HUES6 (cell line): ENCODE measurements around the gene TMEM132D.
A peak's percentile ranks its signal among the peaks of the same experiment; 100 is the strongest.

ENCODE experiments used
- H3K27ac ChIP-seq: 2 replicates; pipeline ENCODE4 v1.7.0; 2013; ENCODE audit warnings: low read depth, mild to moderate bottlenecking, low read length, inconsistent platforms
- H3K27me3 ChIP-seq: 2 replicates; pipeline ENCODE4 v1.6.1; 2013; ENCODE audit warnings: low read length; ENCODE audit not compliant: control insufficient read depth, insufficient read depth
- H3K36me3 ChIP-seq: 2 replicates; pipeline ENCODE4 v1.6.1; 2013; ENCODE audit warnings: low read length; ENCODE audit not compliant: control insufficient read depth, insufficient read depth
- H3K4me1 ChIP-seq: 2 replicates; pipeline ENCODE4 v1.6.1; 2013; ENCODE audit warnings: low read length; ENCODE audit not compliant: control insufficient read depth, insufficient read depth
- H3K4me3 ChIP-seq: 2 replicates; pipeline ENCODE4 v1.5.1; 2013; ENCODE audit warnings: low read depth, low read length
- H3K9ac ChIP-seq: one replicate; pipeline ENCODE4 v1.6.1; 2013; ENCODE audit warnings: mild to moderate bottlenecking, low read length
- H3K9me3 ChIP-seq: 2 replicates; pipeline ENCODE4 v1.6.1; 2013; ENCODE audit warnings: low read depth, low read length; ENCODE audit not compliant: control insufficient read depth, insufficient read depth

The TMEM132D gene

GRCh38 chr12:129776977-129777667 is 126.7 kb downstream of the TMEM132D start:
- H3K36me3 ChIP-seq: no peaks in the 10 kb centered on the region
- no peaks in the 10 kb centered on the region for H3K27me3 ChIP-seq
- no peak overlapping the region for H3K9ac ChIP-seq
- no peak overlapping the region for H3K4me3 ChIP-seq
- no peak overlapping the region for H3K27ac ChIP-seq
- H3K4me1 ChIP-seq: peaks cover 30% of the 10 kb centered on the region
- no peaks in the 10 kb centered on the region for H3K9me3 ChIP-seq

GRCh38 chr12:129772501-129773493 is 131.0 kb downstream of the TMEM132D start:
- Histone ChIP-seq H3K27me3 (no peaks in the 10 kb centered on the region), H3K4me1 (peaks cover 43% of the 10 kb centered on the region), H3K27ac (peak overlapping the region; percentile 94), H3K9me3 (peaks cover 2% of the 10 kb centered on the region; the same call in 1 of the 2 replicates), H3K4me3 (0 out of 2 replicates have a peak overlapping the region, but pooled peaks have one; percentile 37), H3K9ac (peak overlapping the region; percentile 70), H3K36me3 (no peaks in the 10 kb centered on the region)

GRCh38 chr12:129771238-129771637 is 132.6 kb downstream of the TMEM132D start:
- Histone ChIP-seq H3K27ac (peak overlapping the region; percentile 94), H3K27me3 (no peaks in the 10 kb centered on the region), H3K36me3 (no peaks in the 10 kb centered on the region), H3K9me3 (peaks cover 16% of the 10 kb centered on the region), H3K4me1 (peaks cover 34% of the 10 kb centered on the region), H3K4me3 (peak overlapping the region; percentile 37), H3K9ac (peak overlapping the region; percentile 63)

- H3K27ac ChIP-seq: no peak overlapping the region
- peaks cover 5% of the 10 kb centered on the region; the same call in 1 of the 2 replicates for H3K36me3 ChIP-seq
Observed at GRCh38 chr12:129765719-129766118, 138.1 kb downstream of the TMEM132D start.

GRCh38 chr12:129762436-129762835 is 141.4 kb downstream of the TMEM132D start:
- Histone ChIP-seq H3K36me3 (peaks cover 5% of the 10 kb centered on the region; the same call in 1 of the 2 replicates), H3K27ac (no peak overlapping the region), H3K9ac (no peak overlapping the region), H3K4me3 (no peak overlapping the region), H3K9me3 (peaks cover 26% of the 10 kb centered on the region), H3K27me3 (no peaks in the 10 kb centered on the region), H3K4me1 (no peaks in the 10 kb centered on the region)

More at GRCh38 chr12:129765719-129766118, 138.1 kb downstream of the TMEM132D start:
- Histone ChIP-seq H3K9me3 (peaks cover 30% of the 10 kb centered on the region), H3K4me3 (no peak overlapping the region), H3K4me1 (peaks cover 5% of the 10 kb centered on the region), H3K27me3 (no peaks in the 10 kb centered on the region), H3K9ac (no peak overlapping the region)

- no peaks in the 10 kb centered on the region for H3K9me3 ChIP-seq
- H3K4me3 ChIP-seq: no peak overlapping the region
- H3K27me3 ChIP-seq: no peaks in the 10 kb centered on the region
- no peak overlapping the region for H3K27ac ChIP-seq
- no peak overlapping the region for H3K9ac ChIP-seq
- no peaks in the 10 kb centered on the region for H3K4me1 ChIP-seq
- H3K36me3 ChIP-seq: no peaks in the 10 kb centered on the region
Observed at GRCh38 chr12:129753586-129753985, 150.2 kb downstream of the TMEM132D start.

GRCh38 chr12:129750421-129750820 is 153.4 kb downstream of the TMEM132D start:
- H3K4me3 ChIP-seq: no peak overlapping the region
- no peaks in the 10 kb centered on the region for H3K27me3 ChIP-seq
- H3K27ac ChIP-seq: no peak overlapping the region
- H3K9ac ChIP-seq: no peak overlapping the region
- no peaks in the 10 kb centered on the region for H3K36me3 ChIP-seq
- no peaks in the 10 kb centered on the region for H3K9me3 ChIP-seq
- no peaks in the 10 kb centered on the region for H3K4me1 ChIP-seq

GRCh38 chr12:129746318-129746717 is 157.5 kb downstream of the TMEM132D start:
- Histone ChIP-seq H3K9me3 (peaks cover 15% of the 10 kb centered on the region), H3K27ac (no peak overlapping the region), H3K9ac (no peak overlapping the region), H3K4me1 (no peaks in the 10 kb centered on the region), H3K4me3 (no peak overlapping the region), H3K36me3 (no peaks in the 10 kb centered on the region), H3K27me3 (no peaks in the 10 kb centered on the region)

- Histone ChIP-seq H3K9ac (no peak overlapping the region), H3K4me1 (peaks cover 6% of the 10 kb centered on the region; the same call in 1 of the 2 replicates), H3K4me3 (no peak overlapping the region), H3K27ac (no peak overlapping the region), H3K36me3 (no peaks in the 10 kb centered on the region), H3K27me3 (no peaks in the 10 kb centered on the region), H3K9me3 (peaks cover 9% of the 10 kb centered on the region; the same call in 1 of the 2 replicates)
Observed at GRCh38 chr12:129729170-129729569, 174.7 kb downstream of the TMEM132D start.

- Histone ChIP-seq H3K9me3 (peaks cover 3% of the 10 kb centered on the region; the same call in 1 of the 2 replicates), H3K27me3 (no peaks in the 10 kb centered on the region), H3K36me3 (no peaks in the 10 kb centered on the region), H3K27ac (no peak overlapping the region), H3K4me1 (peaks cover 2% of the 10 kb centered on the region; the same call in 1 of the 2 replicates), H3K4me3 (no peak overlapping the region), H3K9ac (no peak overlapping the region)
Observed at GRCh38 chr12:129727100-129727499, 176.7 kb downstream of the TMEM132D start.
